Measurements from ENCODE around the gene RNF135. TPM values are rescaled to one million over a fixed set of nuclear protein-coding genes. Genes with fewer than 3 reads are reported as not detected.

RNF135 gene
- total and polyA plus RNA-seq, 10 donors = 20.1 to 43.6 (median 34.2) TPM

- 68 to 76% (median 72%) methylated on average over 13 of the region's 13 CpGs for WGBS, 5 donors
- TF ChIP-seq CTCF (IDR thresholded peaks at IDR 0.05 in 8 of 11, conservative IDR thresholded peaks at IDR 0.05 in 3 of 11) = no peak
- Histone ChIP-seq H3K9me3 (no peaks in the 10 kb centered on the region), H3K27me3 (replicated peaks in 1 of 7) (no peaks in the 10 kb centered on the region), H3K27ac (peak overlapping the region; percentile 62 to 77 (median 74)), H3K4me3 (peak overlapping the region in 1 of 8 donors; percentile 9), H3K4me1 (peaks cover 0 to 18% (median 11%) of the 10 kb centered on the region in 6 donors), H3K36me3 (peaks cover 0 to 55% (median 0%) of the 10 kb centered on the region in 6 donors)
- no peak for DNase-seq
- intact Hi-C loops (cut with DNase I; ENCODE audit: low total_unique reads) = no loop called here
These were observed 31.7 kb upstream of the RNF135 start for GRCh38 chr17:30939051-30939689.

GRCh38 chr17:30942308-30943079 lies 28.3 kb upstream of the RNF135 start:
- peaks cover 0 to 18% (median 11%) of the 10 kb centered on the region in 6 donors for H3K4me1 ChIP-seq
- H3K27me3 ChIP-seq (replicated peaks in 1 of 7) = no peaks in the 10 kb centered on the region
- WGBS, 5 donors = 65 to 79% (median 68%) methylated on average over 4 of the region's 4 CpGs
- no peak overlapping the region for H3K4me3 ChIP-seq
- H3K9me3 ChIP-seq = no peaks in the 10 kb centered on the region
- intact Hi-C loops (cut with DNase I; ENCODE audit: low total_unique reads) = no loop called here
- DNase-seq = no peak
- no peak overlapping the region for H3K27ac ChIP-seq
- TF ChIP-seq POLR2AphosphoS5 (IDR thresholded peaks at IDR 0.05) (no peak), CTCF (IDR thresholded peaks at IDR 0.05 in 8 of 11, conservative IDR thresholded peaks at IDR 0.05 in 3 of 11) (no peak), POLR2A (IDR thresholded peaks at IDR 0.05) (no peak)
- peaks cover 0 to 55% (median 0%) of the 10 kb centered on the region in 6 donors for H3K36me3 ChIP-seq

GRCh38 chr17:30947796-30948195 lies 23.0 kb upstream of the RNF135 start:
- TF ChIP-seq POLR2A (IDR thresholded peaks at IDR 0.05) (no peak), POLR2AphosphoS5 (IDR thresholded peaks at IDR 0.05) (no peak), CTCF (IDR thresholded peaks at IDR 0.05 in 8 of 11, conservative IDR thresholded peaks at IDR 0.05 in 3 of 11) (no peak)
- Histone ChIP-seq H3K4me1 (peaks cover 4 to 34% (median 31%) of the 10 kb centered on the region in 6 donors), H3K4me3 (no peak overlapping the region), H3K36me3 (peaks cover 0 to 46% (median 0%) of the 10 kb centered on the region in 6 donors), H3K9me3 (no peaks in the 10 kb centered on the region), H3K27me3 (replicated peaks in 1 of 7) (no peaks in the 10 kb centered on the region), H3K27ac (no peak overlapping the region)
- WGBS, 5 donors = 92 to 97% (median 94%) methylated on average over 5 of the region's 5 CpGs
- intact Hi-C loops (cut with DNase I; ENCODE audit: low total_unique reads) = no loop called here
- DNase-seq = peak; percentile 31

- Histone ChIP-seq H3K36me3 (peaks cover 0 to 30% (median 0%) of the 10 kb centered on the region in 6 donors), H3K4me1 (peaks cover 17 to 58% (median 54%) of the 10 kb centered on the region in 6 donors), H3K27me3 (replicated peaks in 1 of 7) (no peaks in the 10 kb centered on the region), H3K4me3 (no peak overlapping the region), H3K27ac (peak overlapping the region in 7 of 8 donors; percentile 41 to 86 (median 73)), H3K9me3 (no peaks in the 10 kb centered on the region)
- intact Hi-C loops (cut with DNase I; ENCODE audit: low total_unique reads) = no loop called here
- TF ChIP-seq POLR2A (IDR thresholded peaks at IDR 0.05) = no peak
- TF ChIP-seq POLR2AphosphoS5 (IDR thresholded peaks at IDR 0.05) = no peak
- TF ChIP-seq CTCF (IDR thresholded peaks at IDR 0.05 in 8 of 11, conservative IDR thresholded peaks at IDR 0.05 in 3 of 11) = no peak
- 90 to 100% (median 96%) methylated on average over 3 to 5 of the region's 5 CpGs for WGBS, 5 donors
- DNase-seq = peak; percentile 63
These were observed 20.6 kb upstream of the RNF135 start for GRCh38 chr17:30950189-30950588.
